Activated naive CD4-positive, alpha-beta T cell treated with anti-CD3 and anti-CD28 coated beads, Interleukin-2, amount 50 U/mL, for 72 hours (primary cell): ENCODE results near the gene CAPN10. TPM values are rescaled to one million over a fixed set of nuclear protein-coding genes. Genes with fewer than 3 reads are reported as not detected.
A peak's percentile ranks its signal among the peaks of the same experiment; 100 is the strongest.
"Not testable (repeated sequence)": the region's sequence is repeated elsewhere in the genome, so short reads cannot be mapped to it uniquely, and the experiment has no call there.

Experiments
- ATAC-seq, 2 donors: fragments of 150-1000 bp; cut with Tn5 transposase; 2 replicates each; pipeline ENCODE4 v1.10.0; 2021; ENCODE audit warnings: mild to moderate bottlenecking in 2 of 2, moderate library complexity in 2 of 2
- DNase-seq, 2 donors: peaks; one replicate each; pipeline ENCODE4 v3.0.0; 2021 to 2022; ENCODE audit warnings: low spot score in 2 of 2
- H3K27ac Mint-ChIP-seq, 2 donors: one replicate each; pipeline ENCODE4 v1.8.0; 2022; ENCODE audit warnings: mild to moderate bottlenecking in 2 of 2, mixed read lengths in 2 of 2
- H3K36me3 Mint-ChIP-seq, 2 donors: one replicate each; pipeline ENCODE4 v1.8.0; 2022; ENCODE audit warnings: mixed read lengths in 2 of 2
- H3K9me3 Mint-ChIP-seq, 2 donors: one replicate each; pipeline ENCODE4 v1.8.0; 2022; ENCODE audit warnings: mixed read lengths in 2 of 2
- total RNA-seq, 2 donors: library from RNA; stranded (reverse); gene quantifications; one replicate each; pipeline ENCODE4 v1.2.3, GENCODE V29; 2022

Gene CAPN10
- total RNA-seq, 2 donors from 2014 or later: 28.9 to 39.0 TPM

DNA sequence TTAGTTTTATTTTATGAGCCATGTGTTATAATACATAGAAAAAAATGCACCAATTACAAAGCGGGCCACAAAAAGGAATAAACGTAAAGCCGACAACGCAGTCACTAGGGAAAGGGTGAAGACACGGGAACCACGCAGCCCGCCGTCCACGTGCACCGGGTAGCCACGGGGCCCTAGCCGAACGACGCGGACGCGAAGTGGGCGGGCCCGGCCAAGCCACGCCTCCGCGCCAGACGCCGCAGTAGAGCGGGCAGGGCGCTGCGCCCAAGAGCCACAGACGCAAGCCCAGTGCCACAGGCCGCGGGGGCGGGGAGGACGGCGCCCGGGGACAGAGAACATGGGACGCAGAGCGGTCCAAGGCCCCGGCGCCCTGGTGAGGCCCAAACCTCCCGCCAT, 26.5 kb upstream of the CAPN10 start, which contains the start of gene DUSP28:
Gene DUSP28, plus strand, starts transcription at position 274 of the 396 bp plus-strand sequence. CDS start 328 bp downstream, outside the sequence.
- H3K27ac Mint-ChIP-seq: peak within 1 kb of the TSS; percentile 96 to 99
- peaks cover 33 to 36% of the 10 kb centered on the region in 2 donors for H3K36me3 Mint-ChIP-seq
- ATAC-seq (peak; percentile 68 to 70), DNase-seq (peak; percentile 93)
- H3K9me3 Mint-ChIP-seq: no peaks in the 10 kb centered on the region

DNA sequence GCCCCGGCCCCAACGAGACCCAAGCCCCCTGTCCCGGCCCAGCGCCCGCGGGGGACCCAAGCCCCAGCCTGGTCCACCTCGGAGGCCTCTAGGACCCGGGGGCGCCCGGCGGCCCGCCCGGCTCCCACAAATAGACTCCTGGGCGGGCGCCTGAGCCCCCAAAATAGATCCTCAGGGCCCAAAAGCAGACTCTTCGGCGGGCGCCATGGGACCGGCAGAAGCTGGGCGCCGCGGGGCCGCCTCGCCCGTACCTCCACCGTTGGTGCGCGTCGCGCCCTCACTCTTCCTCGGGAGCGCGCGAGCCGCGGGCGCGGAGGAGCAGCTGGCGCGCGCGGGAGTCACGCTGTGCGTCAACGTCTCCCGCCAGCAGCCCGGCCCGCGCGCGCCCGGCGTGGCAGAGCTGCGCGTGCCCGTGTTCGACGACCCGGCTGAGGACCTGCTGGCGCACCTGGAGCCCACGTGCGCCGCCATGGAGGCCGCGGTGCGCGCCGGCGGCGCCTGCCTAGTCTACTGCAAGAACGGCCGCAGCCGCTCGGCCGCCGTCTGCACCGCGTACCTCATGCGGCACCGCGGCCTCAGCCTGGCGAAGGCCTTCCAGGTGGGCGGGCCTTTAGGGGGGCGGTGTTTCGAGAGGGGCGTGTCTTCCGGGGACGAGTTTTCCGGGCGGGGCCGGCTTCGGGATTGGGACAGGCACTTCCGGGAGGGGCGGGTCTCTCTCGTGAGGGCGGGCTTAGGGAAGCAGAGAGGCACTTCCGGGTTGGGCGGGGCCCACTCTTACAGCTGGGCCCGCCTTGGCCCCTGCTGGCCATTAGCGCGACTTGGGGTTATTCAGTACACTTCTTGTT, 25.8 kb upstream of the CAPN10 start:
- H3K27ac Mint-ChIP-seq: peak overlapping the region; percentile 96 to 99
- H3K9me3 Mint-ChIP-seq: no peaks in the 10 kb centered on the region
- ATAC-seq (peak; percentile 59 to 73), DNase-seq (peak; percentile 99 to 100)
- H3K36me3 Mint-ChIP-seq: peaks cover 39 to 42% of the 10 kb centered on the region in 2 donors

DNA sequence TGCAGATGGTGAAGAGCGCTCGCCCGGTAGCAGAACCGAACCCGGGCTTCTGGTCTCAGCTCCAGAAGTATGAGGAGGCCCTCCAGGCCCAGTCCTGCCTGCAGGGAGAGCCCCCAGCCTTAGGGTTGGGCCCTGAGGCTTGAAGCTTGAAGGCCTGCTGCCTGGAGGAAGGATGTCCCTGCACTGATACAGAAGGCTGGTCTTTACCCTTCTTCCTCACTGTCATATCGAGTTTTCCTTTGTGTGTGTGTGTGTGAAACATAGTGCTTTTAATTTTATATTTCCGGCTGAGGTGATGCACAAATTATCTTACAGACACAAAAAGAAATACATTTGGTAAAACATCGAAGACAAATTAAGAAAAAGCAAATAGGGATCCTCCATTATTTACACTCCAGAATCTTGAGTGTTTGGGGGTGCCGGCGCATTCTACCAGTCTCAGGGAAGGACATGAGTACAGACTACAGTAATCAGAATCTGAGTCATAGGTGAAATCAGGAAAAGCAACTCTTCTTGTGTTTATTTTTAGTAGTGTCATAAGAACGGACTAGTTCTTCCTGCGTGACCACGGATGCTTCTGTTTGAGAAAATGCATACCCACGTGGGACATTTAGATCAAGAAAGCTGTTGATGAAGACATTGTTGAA, 25.1 kb upstream of the CAPN10 start:
- H3K36me3 Mint-ChIP-seq: peaks cover 39 to 42% of the 10 kb centered on the region in 2 donors
- peak in 1 of 2 donors; percentile 9 for ATAC-seq
- H3K9me3 Mint-ChIP-seq: no peaks in the 10 kb centered on the region
- peak in 1 of 2 donors; percentile 13 for DNase-seq
- peak overlapping the region; percentile 96 to 99 for H3K27ac Mint-ChIP-seq

DNA sequence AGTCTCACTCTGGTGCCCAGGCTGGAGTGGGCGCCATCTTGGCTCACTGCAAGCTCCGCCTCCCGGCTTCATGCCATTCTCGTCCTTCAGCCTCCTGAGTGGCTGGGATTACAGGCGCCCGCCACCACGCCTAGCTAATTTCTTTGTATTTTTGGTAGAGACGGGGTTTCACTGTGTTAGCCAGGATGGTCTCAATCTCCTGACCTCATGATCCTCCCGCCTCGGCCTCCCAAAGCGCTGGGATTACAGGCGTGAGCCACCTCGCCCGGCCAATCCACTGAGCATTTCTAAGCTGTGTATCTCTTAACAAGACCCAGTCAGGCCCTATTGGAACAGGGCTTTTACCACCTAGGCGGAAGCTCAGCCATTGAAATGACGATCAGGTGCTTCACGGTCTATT, 23.3 kb upstream of the CAPN10 start:
- DNase-seq, H3K9me3 Mint-ChIP-seq, ATAC-seq: not testable (repeated sequence)
- peaks cover 45 to 53% of the 10 kb centered on the region in 2 donors for H3K36me3 Mint-ChIP-seq
- H3K27ac Mint-ChIP-seq: peak overlapping the region; percentile 29 to 99

DNA sequence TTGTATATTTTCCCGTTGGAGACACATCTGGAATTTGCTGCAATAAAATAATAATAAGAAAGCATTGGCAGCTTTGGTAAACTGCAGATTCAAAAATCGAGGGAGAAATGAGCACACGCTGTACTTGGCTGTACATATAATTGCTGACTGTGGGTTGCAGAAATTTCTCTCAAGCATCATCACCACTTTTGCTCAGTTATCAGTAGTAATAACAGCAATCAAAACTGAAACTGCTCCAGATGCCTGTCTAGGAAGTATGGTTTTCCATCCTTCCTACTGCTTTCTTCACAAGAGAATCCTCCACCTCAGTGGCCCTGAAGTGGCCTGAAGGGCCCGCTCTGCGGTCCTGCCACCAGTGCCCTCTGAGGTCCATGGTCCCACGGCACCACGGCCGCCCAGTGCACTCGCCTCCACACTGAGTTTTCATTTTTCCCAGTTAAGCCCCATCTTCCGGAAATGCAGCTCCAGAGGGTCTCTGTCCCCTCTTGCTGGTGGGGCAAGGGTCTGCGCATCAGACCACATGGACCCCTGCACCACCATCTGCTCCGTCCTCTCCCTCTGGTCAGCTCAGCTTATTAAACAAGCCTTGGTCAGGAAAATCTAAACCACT, 22.5 kb upstream of the CAPN10 start:
- no peaks in the 10 kb centered on the region for H3K9me3 Mint-ChIP-seq
- peak in 1 of 2 donors; percentile 2 for DNase-seq
- H3K36me3 Mint-ChIP-seq: peaks cover 45 to 53% of the 10 kb centered on the region in 2 donors
- peak overlapping the region in 1 of 2 donors; percentile 99 for H3K27ac Mint-ChIP-seq
- ATAC-seq: no peak

DNA sequence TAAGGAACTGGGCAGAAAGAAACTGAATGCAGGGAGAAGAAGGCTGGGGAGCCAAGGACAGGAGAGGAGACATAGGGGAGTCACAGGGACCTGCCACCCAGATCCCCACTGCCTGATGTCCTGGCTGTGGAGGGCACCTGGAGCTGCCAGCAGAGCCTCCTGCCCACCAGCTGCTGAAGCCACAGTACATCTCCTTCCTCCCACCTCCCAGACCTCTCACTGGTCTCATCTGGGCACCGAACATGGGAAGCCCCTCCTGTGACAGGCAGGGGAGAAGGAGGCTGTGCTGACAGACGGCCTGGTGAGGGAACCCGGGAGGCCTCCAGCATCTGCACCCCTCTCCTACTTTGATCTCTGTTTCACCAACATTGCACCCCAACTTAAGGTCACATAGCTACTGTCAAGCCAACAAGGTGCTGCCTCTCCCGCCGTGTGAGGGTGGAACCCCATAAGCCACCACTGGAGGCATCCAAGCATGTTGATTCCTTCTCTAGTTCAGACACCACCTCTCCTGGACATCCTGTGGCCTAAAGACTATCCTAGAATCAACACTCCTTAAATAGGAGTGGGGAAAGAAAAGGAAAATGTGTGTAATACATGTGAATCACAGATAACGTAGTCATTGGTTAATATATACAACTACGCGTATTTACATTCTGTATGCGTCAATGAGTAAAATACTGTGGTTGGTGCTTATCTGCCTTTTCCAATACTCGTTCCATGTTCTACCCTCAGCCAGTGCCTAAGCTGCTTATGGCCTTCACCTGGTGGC, 21.8 kb upstream of the CAPN10 start:
- peaks cover 39 to 46% of the 10 kb centered on the region in 2 donors for H3K36me3 Mint-ChIP-seq
- H3K27ac Mint-ChIP-seq: peak overlapping the region; percentile 97 to 99
- no peaks in the 10 kb centered on the region for H3K9me3 Mint-ChIP-seq
- ATAC-seq (peak in 1 of 2 donors; percentile 2), DNase-seq (peak; percentile 42 to 67)

DNA sequence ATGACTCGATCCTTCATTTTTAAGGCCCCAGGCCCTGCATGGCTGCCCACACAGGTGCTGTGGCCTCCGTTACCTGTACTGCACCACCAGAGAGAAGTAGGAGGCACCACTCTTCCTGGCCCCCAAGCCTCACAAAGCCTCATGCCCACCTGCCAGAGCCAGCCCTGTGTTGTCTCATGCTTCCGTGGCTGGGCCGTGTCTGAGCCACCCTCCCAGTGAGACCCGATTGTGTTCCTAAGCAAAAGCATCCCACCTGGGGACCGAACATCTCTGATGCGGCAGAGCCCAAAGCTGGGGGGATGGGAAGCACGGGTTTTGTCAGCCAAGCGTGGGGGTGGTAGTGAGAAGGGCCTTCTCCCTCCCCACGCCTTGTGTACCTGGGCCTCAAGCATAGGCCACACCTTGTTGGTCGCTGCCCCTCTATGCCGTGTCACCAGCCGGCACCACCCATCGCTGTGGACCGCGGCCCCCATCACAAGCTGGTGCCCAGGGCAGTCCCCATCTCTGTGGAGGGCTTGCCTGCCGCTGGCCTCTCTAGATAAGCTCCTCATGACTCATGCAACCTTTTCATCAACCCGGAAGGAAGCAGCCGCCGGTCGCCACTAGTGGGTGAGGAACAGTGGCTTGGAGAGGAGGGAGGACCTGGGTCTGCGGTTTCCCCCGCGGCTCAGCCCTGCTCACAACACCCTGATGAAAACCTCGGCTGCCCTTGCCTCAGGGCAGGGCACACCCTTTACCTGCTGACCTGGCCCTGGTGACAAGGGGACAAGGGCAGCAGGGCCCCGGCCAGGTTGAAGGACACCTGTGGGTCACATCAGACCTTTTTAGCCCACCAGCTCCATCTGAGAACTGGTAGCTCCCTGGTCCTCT, 21.0 kb upstream of the CAPN10 start:
- DNase-seq: peak; percentile 77 to 96
- ATAC-seq: peak; percentile 57 to 63
- H3K36me3 Mint-ChIP-seq: peaks cover 39 to 44% of the 10 kb centered on the region in 2 donors
- H3K27ac Mint-ChIP-seq: peak overlapping the region; percentile 97 to 99
- no peaks in the 10 kb centered on the region for H3K9me3 Mint-ChIP-seq

DNA sequence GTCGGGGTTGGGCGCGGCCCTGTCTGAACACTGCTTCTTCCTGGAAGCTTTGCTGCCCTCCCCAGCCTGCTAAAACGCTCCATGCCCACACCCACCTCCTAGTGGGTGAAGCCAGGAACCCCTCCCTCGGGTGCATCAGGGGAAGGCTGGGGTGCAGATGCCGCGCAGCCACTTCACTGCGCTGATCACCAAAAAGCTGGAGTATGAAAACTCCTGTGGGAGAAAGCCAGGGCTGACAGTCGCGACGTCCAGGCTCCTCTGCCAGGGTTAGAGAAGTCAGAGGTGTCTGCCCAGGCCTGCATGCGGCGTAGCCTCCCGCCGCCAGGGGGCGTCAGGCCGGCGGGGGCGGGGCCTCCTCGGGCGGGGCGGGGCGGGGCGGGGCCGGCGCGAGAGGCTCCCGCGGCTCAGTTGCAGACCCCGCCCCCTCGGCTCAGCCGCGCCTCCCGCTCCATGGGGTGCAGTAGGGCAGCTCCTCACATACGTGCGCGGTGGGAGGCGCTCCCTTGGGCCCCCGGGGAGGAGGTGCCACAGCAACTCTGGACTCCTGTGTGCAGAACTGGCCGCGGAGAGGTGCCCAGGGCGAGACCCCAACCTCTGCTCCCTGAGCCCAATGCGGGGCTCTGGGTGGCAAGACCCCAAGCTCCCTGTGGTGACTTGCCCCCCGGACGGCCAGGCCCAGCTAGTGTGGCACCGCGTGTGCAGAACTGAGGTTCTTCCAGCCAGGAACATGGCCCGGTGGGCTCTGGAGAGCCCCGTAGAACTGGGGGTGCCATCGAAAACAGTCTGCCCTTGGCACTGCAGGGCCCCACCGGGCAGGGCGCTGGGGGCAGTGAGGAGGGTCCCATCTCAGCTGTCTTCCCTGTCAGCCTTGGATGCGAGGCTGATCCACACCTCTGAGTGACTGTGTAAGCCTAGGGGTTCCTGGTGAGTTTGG, 20.1 kb upstream of the CAPN10 start:
- Mint-ChIP-seq H3K36me3 (peaks cover 35 to 40% of the 10 kb centered on the region in 2 donors), H3K9me3 (no peaks in the 10 kb centered on the region), H3K27ac (peak overlapping the region; percentile 92 to 99)
- peak; percentile 92 to 96 for DNase-seq
- ATAC-seq: peak; percentile 62 to 79

DNA sequence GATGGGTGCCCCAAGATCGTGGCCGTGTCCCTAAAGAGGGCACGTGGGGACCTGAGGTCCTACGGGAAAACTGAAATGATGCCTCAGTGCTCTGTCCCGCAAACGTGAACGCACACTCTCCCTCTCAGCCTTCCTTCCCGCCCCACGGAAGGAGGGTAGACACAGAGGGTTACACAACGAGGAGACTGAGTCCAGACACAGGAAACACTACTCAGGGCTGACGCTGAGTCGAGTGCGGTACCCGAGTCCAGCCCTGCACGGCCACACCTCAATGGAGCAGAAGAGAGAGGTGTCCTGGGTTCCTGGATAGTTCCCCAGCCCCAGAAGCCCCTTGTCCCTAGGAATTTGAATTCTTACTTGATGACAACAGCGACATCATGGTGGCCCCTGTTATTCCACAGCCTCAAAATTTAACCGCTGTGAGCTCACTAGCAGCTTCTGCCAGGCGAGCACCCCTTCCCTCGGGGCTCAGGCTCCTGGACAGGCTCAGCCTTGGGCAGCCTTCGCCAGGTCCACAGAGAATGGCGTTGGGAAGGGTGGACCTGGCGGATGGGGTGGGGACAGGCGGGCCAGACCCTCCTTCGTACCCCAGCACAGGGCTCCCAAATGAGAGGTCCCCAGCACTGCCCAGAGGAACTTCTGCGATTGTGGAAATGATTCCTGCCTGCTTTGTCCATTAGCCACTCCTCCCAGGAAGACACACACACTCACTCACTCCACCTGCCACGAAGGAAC, 19.2 kb upstream of the CAPN10 start:
- DNase-seq (peak in 1 of 2 donors; percentile 35), ATAC-seq (peak in 1 of 2 donors; percentile 15)
- peak overlapping the region; percentile 96 to 99 for H3K27ac Mint-ChIP-seq
- H3K36me3 Mint-ChIP-seq: peaks cover 32 to 33% of the 10 kb centered on the region in 2 donors
- H3K9me3 Mint-ChIP-seq: no peaks in the 10 kb centered on the region

DNA sequence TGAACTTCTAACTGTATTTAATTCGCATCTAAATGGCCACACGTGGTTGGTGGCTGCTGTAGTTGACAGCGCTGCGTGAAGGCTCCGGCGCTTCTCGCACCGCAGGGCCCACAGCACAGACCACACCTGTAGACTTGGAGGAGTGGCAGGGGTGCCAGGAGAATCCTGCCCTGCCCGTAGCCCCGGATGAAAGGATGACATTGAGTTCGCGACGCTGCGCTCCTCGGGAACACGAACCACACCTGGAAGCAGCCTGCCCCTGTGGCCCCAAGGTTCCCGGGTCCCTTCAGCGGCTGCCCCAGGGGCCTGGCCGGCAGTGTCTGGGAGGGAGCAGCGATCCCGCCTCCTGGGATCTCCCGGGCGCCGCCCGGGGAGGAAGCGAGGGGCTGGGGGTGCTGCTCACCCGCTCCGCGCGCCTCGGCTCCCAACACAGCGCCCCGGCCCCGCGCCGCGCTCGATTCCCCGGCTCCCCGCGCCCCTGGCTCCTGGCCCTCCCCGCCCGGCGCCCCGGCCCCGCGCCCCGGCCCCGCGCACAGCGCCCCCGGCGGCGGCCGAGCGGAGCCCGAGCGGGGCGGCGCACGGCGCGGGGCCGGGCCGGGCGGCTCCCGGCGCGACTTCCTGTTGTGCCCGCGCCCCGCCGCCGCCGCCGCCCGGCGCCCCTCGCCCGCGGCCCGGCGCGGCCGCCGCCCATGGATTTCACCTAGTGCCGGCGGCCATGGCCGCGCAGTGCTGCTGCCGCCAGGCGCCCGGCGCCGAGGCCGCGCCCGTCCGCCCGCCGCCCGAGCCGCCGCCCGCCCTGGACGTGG, 18.5 kb upstream of the CAPN10 start, which contains the start of gene RNPEPL1:
Gene RNPEPL1, plus strand, starts transcription at position 613 of the 806 bp plus-strand sequence. Its CDS starts 103 bp downstream, at position 716.
- peaks cover 27 to 30% of the 10 kb centered on the region in 2 donors for H3K36me3 Mint-ChIP-seq
- H3K27ac Mint-ChIP-seq: peak within 1 kb of the TSS; percentile 96 to 99
- peak in 1 of 2 donors; percentile 63 for DNase-seq

DNA sequence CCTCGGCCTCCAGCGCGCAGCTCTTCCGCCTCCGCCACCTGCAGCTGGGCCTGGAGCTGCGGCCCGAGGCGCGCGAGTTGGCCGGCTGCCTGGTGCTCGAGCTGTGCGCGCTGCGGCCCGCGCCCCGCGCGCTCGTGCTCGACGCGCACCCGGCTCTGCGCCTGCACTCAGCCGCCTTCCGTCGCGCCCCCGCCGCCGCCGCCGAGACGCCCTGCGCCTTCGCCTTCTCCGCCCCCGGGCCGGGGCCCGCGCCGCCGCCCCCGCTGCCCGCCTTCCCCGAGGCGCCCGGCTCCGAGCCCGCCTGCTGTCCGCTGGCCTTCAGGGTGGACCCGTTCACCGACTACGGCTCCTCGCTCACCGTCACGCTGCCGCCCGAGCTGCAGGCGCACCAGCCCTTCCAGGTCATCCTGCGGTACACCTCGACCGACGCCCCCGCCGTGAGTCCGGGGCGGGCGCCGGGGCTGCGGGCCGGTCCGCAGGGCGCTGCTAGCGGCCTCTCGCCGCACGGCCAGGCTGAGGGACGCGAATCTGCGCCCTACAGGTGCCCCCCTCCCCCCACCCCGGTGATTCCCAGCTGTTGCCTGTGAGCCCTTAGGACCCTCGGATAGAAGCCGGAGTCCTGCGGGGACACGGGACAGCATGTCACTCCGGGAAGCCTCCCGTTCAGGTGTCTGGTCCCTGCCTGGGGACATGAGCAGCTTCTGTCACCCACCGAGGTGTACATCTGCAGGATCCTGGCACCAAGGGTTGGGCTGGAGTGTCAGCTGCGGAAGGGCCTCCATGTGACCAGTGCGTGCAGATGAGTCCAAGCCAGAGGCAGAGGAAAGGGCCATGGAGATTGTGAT, 17.6 kb upstream of the CAPN10 start:
- Mint-ChIP-seq H3K9me3 (no peaks in the 10 kb centered on the region), H3K36me3 (peaks cover 19 to 22% of the 10 kb centered on the region in 2 donors), H3K27ac (peak overlapping the region; percentile 47 to 65)
- DNase-seq (peak in 1 of 2 donors; percentile 38), ATAC-seq (peak in 1 of 2 donors; percentile 1)

More for the DNA sequence above, 18.5 kb upstream of the CAPN10 start, which contains the start of gene RNPEPL1:
- H3K9me3 Mint-ChIP-seq: no peaks in the 10 kb centered on the region
- peak; percentile 13 to 43 for ATAC-seq

DNA sequence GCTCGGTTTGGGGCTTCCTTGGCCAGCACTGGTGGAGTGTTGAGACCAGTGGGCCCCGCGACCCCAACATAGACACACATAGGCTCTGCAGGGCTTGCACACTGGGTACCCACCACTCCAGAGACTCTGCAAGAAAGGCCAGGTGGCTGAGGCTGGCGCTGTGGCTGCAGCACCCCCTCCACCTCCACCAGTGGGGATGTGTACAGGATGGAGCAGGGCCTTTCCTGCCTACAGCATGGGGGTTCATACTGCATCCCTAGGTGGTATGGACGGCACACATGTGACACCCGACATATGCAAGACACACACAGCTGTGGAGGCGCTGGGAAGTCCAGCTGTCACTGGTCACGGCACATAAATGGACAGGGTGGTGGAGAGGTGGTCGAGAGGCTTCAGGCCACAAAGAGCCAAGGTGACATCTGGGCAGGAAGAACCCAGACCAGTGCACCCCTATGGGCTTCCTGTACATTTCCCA, 17.0 kb upstream of the CAPN10 start:
- DNase-seq (no peak), ATAC-seq (no peak)
- Mint-ChIP-seq H3K36me3 (peaks cover 15 to 19% of the 10 kb centered on the region in 2 donors), H3K9me3 (no peaks in the 10 kb centered on the region), H3K27ac (peak overlapping the region; percentile 47 to 50)
